ENCODE data around the gene CAPN14.

CAPN14 gene

DNA sequence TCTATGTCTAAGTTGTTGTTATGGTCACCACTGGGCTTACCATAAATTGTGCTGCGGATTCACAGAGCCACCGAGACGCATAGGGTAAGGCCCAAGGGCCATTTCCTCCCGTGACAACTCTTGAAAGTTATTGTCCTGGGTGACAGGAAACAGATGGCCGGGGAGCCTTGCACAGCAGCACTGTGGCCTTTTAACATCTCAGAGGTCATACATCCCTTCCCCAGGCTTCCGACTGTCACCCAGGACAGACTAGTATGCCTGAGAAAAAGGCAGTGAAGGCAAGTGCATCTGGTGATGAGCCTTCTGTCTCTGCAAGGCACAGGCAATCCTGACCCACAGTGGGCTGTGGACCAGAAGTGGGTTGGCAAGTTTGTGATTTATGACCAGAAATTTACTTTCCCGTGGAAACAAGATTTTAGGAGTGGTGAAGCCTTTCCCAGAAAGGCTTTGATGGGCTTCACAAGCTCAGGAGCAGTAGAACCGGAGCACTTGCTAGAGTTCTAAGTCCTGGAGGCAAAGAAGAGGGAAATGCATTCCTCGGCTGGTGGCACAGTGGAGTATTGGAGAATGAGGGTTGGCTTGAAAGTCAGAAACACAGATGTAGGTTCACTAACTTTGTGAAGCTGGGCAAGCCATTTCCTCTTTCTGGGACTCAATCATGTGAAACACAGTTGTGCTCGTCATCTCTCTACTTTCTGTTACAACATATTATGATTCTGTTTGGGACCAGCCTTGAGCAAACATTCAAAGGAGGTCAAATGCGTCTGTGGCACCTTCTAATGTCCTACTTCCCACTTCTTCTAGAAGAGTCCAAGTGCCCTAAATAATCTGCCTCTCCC lies 2.0 kb upstream of the CAPN14 start:
- in situ Hi-C loops (cut with HindIII; ENCODE audit: low sequenced_read_pairs), result no loop called here
- DNase-seq (ENCODE audit: low read depth), result no peak
- TF ChIP-seq, protein P1, sequence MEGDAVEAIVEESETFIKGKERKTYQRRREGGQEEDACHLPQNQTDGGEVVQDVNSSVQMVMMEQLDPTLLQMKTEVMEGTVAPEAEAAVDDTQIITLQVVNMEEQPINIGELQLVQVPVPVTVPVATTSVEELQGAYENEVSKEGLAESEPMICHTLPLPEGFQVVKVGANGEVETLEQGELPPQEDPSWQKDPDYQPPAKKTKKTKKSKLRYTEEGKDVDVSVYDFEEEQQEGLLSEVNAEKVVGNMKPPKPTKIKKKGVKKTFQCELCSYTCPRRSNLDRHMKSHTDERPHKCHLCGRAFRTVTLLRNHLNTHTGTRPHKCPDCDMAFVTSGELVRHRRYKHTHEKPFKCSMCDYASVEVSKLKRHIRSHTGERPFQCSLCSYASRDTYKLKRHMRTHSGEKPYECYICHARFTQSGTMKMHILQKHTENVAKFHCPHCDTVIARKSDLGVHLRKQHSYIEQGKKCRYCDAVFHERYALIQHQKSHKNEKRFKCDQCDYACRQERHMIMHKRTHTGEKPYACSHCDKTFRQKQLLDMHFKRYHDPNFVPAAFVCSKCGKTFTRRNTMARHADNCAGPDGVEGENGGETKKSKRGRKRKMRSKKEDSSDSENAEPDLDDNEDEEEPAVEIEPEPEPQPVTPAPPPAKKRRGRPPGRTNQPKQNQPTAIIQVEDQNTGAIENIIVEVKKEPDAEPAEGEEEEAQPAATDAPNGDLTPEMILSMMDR (IDR thresholded peaks at IDR 0.05; ENCODE audit: low read depth, low read length, missing control alignments), result no peak
- no peak overlapping the region for H3K4me3 ChIP-seq (ENCODE audit: low read depth, low read length)

DNA sequence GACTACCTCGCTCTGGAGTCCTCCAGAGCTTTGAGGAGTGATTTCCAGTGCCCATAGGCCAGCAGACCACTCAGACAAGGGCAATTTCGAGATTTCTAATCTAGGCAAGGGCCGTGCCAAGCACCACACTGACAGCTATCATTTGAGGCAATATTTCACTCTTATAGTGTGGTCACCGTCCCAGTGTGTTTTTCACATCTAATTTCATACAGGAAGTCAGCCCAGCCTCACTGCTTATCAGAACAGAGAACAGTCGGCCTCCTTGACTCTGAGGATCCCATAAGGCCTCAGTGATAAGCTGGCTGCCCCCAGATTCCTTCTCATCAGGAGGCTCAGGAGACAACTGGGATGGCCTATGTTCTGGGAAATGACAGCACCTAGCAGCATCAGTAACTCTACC lies 581 bp downstream of the CAPN14 start:
- in situ Hi-C loops (cut with HindIII; ENCODE audit: low sequenced_read_pairs), result no loop called here
- DNase-seq (ENCODE audit: low read depth), result no peak
- no peak overlapping the region for H3K4me3 ChIP-seq (ENCODE audit: low read depth, low read length)
- TF ChIP-seq, protein P1 (IDR thresholded peaks at IDR 0.05; ENCODE audit: low read depth, low read length, missing control alignments), result no peak

DNA sequence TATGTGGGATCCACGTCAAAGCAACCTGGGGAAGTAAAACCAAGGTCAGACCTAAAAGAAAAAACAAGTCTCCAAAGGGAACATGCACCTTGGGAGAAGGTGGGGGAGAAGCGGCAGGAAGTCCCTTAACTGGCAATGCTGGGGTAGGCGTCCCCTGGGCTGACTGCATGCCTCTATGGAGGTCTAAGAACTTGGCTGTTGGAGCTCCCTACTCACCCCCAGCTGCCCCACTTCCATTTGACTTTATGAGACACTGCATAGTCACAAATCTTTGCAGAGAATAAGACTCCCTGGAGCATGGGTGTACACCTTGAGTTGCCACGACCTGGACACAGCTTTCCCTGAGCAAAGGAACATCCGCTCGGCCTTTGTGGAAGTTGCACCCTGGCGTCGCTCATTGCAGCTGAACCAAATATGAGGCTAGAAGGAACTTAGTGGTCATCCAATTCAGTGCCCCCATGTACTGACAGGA lies 2.8 kb downstream of the CAPN14 start:
- TF ChIP-seq, protein P1 (IDR thresholded peaks at IDR 0.05; ENCODE audit: low read depth, low read length, missing control alignments), result no peak

DNA sequence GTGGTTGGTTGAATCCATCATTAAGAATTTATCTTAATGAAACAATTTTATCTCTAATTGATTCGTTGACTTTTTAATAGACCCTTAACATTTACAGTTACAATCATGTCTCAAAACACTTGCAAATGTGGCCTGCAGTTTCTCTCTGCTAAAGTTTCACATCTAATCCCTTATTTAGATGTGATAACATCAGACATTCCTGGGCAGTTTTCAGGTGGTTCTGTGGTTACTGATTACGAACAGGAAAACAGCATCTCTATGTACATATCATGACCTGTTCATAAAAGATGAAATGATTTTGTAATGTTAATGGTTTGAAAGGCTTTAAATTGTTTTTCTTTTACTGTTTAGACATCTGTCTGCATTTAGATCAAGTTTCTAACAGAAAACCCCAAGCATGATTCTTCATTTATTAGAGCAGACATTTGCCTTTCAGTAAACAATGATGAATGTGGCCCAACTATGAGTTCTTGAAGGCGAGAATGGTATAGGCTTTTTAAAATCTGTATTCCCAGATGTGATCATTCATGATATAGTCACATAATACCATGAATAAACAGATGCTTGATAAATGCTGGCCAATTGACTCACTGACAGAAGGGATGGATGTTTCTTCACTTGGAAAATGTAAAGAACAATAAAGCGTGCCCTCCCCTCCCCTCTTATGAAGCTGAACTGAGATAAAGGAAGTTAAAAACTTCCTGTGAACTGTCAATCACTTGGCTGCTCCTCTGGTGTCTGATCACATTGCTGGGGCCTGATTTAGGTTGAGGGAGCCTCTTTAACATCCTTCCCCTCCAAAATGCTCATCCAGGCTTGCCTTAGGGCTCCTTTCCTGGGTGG lies 3.5 kb downstream of the CAPN14 start:
- DNase-seq (ENCODE audit: low read depth), result no peak
- TF ChIP-seq, protein P1 (IDR thresholded peaks at IDR 0.05; ENCODE audit: low read depth, low read length, missing control alignments), result no peak
- in situ Hi-C loops (cut with HindIII; ENCODE audit: low sequenced_read_pairs), result no loop called here
- H3K4me3 ChIP-seq (ENCODE audit: low read depth, low read length), result no peak overlapping the region

More for the DNA sequence above, 2.8 kb downstream of the CAPN14 start:
- in situ Hi-C loops (cut with HindIII; ENCODE audit: low sequenced_read_pairs), result no loop called here
- DNase-seq (ENCODE audit: low read depth), result no peak
- H3K4me3 ChIP-seq (ENCODE audit: low read depth, low read length), result no peak overlapping the region

DNA sequence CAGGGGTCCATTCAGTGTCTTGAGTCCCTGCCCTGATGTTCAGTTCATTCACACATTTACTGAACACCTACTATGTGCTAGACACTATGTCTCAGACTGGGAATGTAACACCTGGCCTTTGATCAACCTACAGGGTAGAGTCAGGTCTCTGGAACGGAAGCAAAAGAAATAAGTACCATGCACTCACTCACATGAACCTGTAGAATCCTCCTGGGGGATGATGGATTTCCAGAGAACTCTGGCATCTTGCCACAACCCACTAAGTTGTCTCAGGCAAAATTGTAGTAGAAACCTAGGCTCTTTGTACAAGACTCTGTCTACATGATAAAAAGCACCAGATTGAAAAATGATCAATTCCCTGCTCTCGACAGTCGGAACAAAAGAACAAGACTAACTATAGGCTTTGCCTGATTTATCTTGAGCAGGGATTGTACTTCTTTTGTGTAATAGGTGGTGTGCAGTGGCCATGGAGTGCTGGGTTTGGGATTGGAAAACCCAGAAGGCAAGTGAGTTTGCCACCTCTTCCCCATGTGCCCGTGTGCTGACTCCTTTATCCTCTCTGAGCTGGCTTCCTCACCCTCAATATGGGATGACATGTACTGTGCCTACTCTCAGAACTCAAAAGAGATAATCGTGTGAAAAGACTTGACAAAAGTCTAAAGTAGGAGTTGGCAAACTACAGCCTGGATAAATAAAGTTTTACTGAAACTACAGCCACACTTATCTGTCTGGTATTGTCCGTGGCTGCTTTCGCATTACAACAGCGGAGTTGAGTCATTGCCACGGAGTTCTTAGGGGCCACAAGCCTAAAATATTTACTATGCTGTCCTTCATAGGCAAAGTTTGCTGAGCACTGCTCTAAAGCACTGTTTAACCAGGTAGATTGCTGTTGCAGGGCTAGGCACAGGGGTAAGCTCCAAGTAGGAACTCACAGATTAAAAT lies 4.4 kb downstream of the CAPN14 start:
- in situ Hi-C loops (cut with HindIII; ENCODE audit: low sequenced_read_pairs), result no loop called here
- TF ChIP-seq, protein P1 (IDR thresholded peaks at IDR 0.05; ENCODE audit: low read depth, low read length, missing control alignments), result no peak
- no peak overlapping the region for H3K4me3 ChIP-seq (ENCODE audit: low read depth, low read length)
- DNase-seq (ENCODE audit: low read depth), result no peak

DNA sequence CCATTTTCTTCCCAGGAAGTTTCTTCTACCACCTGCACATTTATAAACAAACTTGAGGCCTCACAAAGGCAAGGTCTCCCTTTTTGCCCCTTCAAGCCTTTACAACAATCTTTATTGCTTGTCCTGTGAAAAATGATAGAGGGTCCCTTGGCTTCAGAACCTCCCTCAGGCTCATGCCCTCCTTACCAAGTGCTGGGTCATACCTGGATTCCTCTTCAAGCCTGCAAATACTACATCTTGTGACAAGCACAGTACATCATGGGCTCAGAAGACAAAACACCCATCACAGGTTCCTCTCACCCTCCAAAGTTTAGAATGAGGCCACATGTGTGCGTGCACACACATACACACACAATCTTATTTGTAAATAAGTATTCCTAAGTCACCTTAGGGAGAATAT lies 9.1 kb downstream of the CAPN14 start:
- TF ChIP-seq, protein P1 (IDR thresholded peaks at IDR 0.05; ENCODE audit: low read depth, low read length, missing control alignments), result no peak
- in situ Hi-C loops (cut with HindIII; ENCODE audit: low sequenced_read_pairs), result no loop called here
- DNase-seq (ENCODE audit: low read depth), result no peak

More for the DNA sequence above, 9.1 kb downstream of the CAPN14 start:
- no peak overlapping the region for H3K4me3 ChIP-seq (ENCODE audit: low read depth, low read length)

Data from astrocyte of the cerebellum (primary cell).